HG02970 (cell line): ENCODE measurements around the gene LCE2B.

Experiments used
- ATAC-seq: cut with Tn5 transposase; IDR thresholded peaks from one replicate; pipeline ENCODE4 v1.9.1; 2021; ENCODE audit warnings: mild to moderate bottlenecking, moderate library complexity, moderate number of reproducible peaks; ENCODE audit not compliant: unreplicated experiment, low FRiP score

The LCE2B gene

DNA sequence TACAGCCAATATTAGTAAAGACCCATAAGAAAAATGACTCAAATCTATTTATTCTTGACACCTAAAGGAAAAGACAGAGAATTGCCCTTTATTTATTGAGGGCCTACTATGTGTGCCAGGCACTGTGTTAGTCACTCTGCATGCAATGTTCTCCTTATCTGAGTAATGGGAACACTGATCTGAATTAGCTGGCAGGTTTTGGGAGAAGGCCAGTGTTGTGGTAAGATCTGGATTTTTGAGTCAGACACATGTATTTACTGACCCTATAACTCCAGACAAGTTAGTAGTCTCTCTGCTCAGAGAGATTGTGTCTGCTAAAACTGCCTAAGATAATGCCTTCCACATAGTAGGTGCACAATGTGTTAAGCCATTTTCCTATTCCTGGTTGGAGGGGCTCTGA, 39.3 kb downstream of the LCE2B start:
- no peak for ATAC-seq

DNA sequence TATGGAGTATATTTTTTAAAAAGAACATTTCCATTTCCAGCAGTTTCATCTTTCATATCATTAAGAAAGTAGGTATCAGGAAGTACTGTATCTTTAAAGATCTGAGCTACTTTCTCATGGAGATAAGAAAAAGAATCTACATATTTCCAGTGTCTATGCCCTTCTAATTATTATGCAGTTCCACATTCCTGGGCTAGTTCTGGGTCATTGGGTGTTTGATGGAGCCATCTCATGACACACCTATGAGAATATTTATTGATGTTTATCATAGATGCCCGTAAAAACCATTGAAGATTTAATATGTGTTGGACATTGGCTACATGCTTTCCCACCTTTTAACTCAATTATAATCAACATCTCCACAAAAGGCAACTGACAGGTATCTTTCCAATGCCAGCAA, 43.1 kb downstream of the LCE2B start:
- no peak for ATAC-seq

DNA sequence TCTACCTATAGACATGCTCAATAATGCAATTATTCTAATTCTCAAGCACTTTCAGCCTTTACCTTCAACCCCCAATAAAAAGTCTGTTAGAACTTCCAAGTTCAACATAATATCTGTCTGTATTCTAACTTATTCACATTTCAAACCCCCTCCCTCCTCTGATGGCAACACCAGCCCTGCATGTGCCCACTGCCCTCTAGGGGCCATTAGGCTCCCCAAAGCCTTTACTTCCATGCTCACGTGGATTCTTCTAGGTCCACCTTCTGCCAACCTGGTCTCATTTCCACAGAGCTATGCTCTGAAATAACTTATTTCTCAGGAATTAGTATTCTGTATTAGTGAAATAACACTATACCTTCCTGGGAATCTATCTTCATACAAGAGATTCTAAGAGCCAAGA, 49.7 kb downstream of the LCE2B start:
- no peak for ATAC-seq
